ENCODE results near the gene ADSS1.

ADSS1 gene

GRCh38 chr14:104734051-104734587, 10.1 kb downstream of the ADSS1 start:
- no peak for DNase-seq (ENCODE audit: low spot score)

- DNase-seq (ENCODE audit: low spot score), result no peak
Measured at GRCh38 chr14:104734601-104734990, 10.6 kb downstream of the ADSS1 start.

DNA sequence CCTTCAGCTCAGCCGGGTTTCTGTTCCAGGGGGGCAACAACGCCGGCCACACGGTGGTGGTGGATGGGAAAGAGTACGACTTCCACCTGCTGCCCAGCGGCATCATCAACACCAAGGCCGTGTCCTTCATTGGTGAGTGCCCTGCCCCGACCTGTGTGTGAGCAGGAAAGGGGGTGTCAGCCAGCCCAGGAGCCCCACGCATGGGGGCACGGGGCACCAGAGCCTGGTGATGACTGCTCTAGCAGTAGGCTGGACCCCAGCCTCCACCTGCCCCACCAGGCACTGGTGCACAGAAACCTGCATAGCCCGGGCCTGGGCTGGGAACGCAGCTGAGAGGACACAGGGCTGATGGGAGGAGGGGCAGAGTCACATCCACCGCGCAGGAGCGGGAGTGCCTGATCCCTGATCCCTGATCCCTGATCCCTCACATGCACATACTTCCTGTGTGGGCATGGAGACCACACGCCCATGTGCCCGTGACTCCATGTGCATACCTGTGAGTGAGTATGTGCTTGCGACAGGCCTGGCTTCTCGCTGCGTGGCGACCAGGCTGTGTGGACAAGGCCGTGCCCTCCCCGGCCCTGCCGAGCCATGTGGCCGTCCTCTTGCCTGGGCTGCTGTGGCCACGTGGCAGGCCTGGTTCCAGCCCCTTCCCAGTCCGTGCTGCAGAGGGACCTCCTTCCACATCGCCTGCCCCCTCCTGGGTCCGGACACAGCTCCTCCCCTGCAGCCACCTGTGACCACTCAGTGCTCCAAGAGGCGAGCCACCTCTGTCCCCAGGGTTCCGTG, 11.2 kb downstream of the ADSS1 start:
- no peak for DNase-seq (ENCODE audit: low spot score)

- peak; percentile 71 for DNase-seq (ENCODE audit: low spot score)
Measured at GRCh38 chr14:104735830-104736642, 12.0 kb downstream of the ADSS1 start.

- no peak for DNase-seq (ENCODE audit: low spot score)
Measured at GRCh38 chr14:104738375-104739019, 14.5 kb downstream of the ADSS1 start.

DNA sequence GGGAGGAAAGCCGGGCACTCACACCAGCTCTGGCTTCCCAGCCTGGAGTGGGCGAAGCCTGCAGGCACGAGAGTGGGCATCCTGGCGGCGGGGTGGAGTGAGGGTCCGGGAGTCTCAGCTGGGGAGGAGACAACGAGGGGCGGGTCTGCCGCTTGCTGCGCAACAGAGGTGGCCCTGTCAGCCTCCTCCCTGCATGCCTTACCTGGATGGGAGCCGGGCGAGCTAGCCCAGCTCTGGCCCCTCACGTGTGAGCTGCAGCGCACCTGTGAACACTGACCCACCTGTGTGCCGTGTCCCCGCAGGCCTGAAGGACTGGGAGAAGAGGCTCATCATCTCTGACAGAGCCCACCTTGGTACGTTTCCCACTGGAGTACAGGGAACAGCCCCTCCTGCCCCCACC, 15.0 kb downstream of the ADSS1 start:
- no peak for DNase-seq (ENCODE audit: low spot score)

DNA sequence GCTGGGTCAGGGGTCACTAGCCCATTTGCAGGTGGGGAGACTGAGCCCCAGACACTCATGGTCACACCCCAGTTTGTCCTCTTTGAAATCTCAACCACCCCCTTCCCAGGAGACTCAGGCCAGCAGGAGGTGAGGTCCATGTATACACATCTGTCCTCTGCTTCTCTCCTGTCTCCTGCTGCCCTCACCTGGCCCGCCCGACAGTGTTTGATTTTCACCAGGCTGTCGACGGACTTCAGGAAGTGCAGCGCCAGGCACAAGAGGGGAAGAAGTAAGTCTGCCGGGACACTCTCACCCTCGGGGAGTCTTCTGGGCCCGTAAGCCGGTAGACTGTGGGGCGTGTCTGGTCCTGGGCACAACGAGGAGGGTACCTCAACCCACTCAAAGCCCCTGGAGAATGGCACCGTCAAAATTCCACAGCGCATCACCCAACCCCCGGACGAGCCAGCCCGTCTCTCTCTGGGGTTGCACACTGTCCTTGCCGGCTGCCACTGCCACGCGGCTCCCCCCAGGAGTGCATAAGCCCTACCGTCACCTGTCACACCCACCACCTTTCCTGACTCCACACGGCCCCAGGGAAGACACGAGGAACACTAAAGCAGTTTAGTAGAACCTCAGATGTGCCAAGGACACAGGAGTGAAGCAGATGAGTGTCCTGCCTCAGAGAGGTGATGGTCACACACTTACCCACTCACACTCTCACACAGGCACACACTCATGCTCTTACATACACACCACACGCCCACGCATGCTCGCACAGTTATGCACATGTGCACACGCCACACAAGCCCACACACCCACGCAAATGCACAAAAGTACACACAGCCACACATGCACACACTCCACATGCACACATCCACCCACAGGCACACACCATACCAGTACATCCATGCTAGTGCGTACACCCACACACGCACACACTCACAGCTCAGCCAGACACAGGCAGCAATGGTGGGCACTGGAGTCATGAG, 15.8 kb downstream of the ADSS1 start:
- DNase-seq (ENCODE audit: low spot score), result no peak

- no peak for DNase-seq (ENCODE audit: low spot score)
Measured at GRCh38 chr14:104741108-104741802, 17.2 kb downstream of the ADSS1 start.

DNA sequence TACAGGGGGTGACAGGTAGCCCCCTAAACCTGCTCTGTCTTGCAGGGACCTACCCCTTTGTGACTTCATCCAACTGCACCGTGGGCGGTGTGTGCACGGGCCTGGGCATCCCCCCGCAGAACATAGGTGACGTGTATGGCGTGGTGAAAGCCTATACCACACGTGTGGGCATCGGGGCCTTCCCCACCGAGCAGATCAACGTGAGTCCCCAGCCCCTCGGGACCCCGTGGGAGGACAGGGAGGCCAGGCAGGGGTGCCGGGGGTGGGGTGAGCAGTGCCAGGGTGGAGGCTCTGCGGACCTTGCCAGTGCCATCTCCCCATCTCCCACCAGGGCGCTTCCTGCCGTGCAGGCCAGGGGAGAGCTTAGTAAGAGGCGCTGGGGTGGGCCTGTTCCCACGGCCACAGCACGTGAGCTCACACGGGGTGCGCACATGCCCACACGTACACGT, 17.8 kb downstream of the ADSS1 start:
- no peak for DNase-seq (ENCODE audit: low spot score)

GRCh38 chr14:104742586-104743455, 18.8 kb downstream of the ADSS1 start:
- DNase-seq (ENCODE audit: low spot score), result no peak

GRCh38 chr14:104743461-104744380, 19.7 kb downstream of the ADSS1 start:
- DNase-seq (ENCODE audit: low spot score), result peak; percentile 45

GRCh38 chr14:104744484-104744883, 20.5 kb downstream of the ADSS1 start:
- DNase-seq (ENCODE audit: low spot score), result no peak

DNA sequence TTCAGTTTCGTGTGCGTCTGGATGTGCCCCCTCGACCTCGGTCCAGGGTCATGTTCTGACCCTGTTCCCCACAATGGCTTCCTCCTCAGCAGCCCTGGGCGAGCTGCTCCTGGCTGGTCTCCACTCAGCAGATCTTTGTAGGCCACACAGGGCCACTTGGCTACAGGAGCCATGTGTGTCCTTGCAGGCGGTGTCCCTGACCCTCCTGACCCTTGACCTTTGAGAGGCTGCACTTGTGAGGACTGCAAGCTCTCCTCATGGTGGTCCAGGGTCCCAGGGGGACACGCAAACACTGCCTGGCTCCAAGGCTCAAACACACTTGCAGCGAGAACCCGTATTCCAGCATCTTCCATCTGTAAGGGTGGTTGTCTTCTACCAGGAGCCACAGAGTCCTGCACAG, 21.4 kb downstream of the ADSS1 start:
- DNase-seq (ENCODE audit: low spot score), result no peak

DNA sequence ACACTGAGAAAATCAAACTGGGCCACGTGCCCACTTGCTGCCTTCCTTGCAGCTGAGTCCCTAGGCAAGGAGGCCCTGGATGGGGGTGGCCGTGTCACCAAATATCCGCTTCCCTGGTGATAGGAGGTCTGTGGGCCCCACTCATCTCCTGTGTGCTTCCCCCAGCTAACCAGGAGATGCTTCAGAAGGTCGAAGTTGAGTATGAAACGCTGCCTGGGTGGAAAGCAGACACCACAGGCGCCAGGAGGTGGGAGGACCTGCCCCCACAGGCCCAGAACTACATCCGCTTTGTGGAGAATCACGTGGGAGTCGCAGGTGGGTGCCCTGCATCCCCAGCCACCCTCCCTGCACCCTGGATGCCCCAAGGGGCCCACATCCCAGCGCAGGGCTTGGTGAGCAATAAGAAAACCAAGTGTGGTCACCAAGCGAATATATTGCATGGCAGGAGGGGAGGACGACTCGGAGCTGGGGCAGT, 22.1 kb downstream of the ADSS1 start:
- DNase-seq (ENCODE audit: low spot score), result no peak

- peak; percentile 58 for DNase-seq (ENCODE audit: low spot score)
Measured at GRCh38 chr14:104746934-104747481, 23.0 kb downstream of the ADSS1 start.

DNA sequence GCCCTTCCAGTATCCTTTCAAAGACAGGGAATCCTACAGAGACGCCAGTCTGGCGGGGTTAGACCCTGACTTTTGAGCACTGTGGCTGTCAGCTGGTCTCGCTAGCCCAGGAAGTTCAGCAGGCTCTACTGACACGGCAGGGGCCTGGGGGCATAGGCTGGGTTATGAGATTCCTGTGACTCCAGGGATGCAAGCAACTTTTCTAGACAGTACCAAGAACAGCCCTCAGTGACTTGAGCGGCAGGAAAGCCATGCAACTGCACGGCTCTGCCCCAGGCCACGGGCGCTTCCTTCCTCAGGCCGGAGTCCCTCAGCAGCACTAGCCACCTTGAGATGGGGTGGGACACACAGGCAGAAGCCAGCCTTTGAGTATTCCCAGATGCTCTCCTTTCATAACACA, 23.8 kb downstream of the ADSS1 start:
- no peak for DNase-seq (ENCODE audit: low spot score)

- peak; percentile 87 for DNase-seq (ENCODE audit: low spot score)
Measured at GRCh38 chr14:104749111-104749649, 25.2 kb downstream of the ADSS1 start.
